B cell (primary cell): Measurements from ENCODE around the gene BLOC1S5. TPM values are rescaled to one million over a fixed set of nuclear protein-coding genes. Genes with fewer than 3 reads are reported as not detected.

Source experiments
- ATAC-seq: fragments of 200-7000 bp; cut with Tn5 transposase; one replicate; pipeline ENCODE4 v1.10.0; 2021; ENCODE audit warnings: low read depth, mild to moderate bottlenecking, moderate number of reproducible peaks, moderate library complexity
- CTCF ChIA-PET: fragments of 350-600 bp; sonication (Branson Sonifier 250); formaldehyde crosslinking; loops from one replicate; lab custom pipeline; 2021; ENCODE audit warnings: antibody characterized with exemption, inconsistent platforms; lab: Charles Lee
- POLR2A ChIA-PET: fragments of 350-600 bp; sonication (Branson Sonifier 250); formaldehyde crosslinking; loops from one replicate; lab custom pipeline; 2021; ENCODE audit warnings: antibody characterized with exemption; lab: Charles Lee
- DNase-seq: peaks from one replicate; pipeline ENCODE4 v3.0.0; 2013
- H2AFZ ChIP-seq: 2 replicates; pipeline ENCODE4 v1.6.1; 2012; ENCODE audit warnings: mild to moderate bottlenecking, low read depth, low read length; ENCODE audit not compliant: insufficient read depth, poor library complexity, severe bottlenecking
- H3K27ac ChIP-seq, 2 donors: 1 replicate in 1 of 2; 2 replicates in 1 of 2; pipeline ENCODE4 v1.5.1; 2012 to 2013; ENCODE audit warnings: low read length in 2 of 2, mild to moderate bottlenecking in 2 of 2, moderate library complexity in 1 of 2
- H3K27me3 ChIP-seq, 4 experiments: fragments of 200-600 bp in 1 of 4; sonication (generic) in 1 of 4; replicated peaks in 1 of 4; 1 replicate in 2 of 4; 2 replicates in 2 of 4; pipeline versions ENCODE4 v1.6.1 to v1.7.0; 2013 to 2016; ENCODE audit warnings: low read length in 3 of 4, mild to moderate bottlenecking in 2 of 4, mixed read lengths in 1 of 4, moderate library complexity in 1 of 4; ENCODE audit not compliant: insufficient read depth in 4 of 4, control insufficient read depth in 3 of 4; ENCODE audit errors: control extremely low read depth in 1 of 4
- H3K36me3 ChIP-seq, 2 experiments: replicated peaks in 1 of 2; 1 replicate in 1 of 2; 2 replicates in 1 of 2; pipeline versions ENCODE4 v1.6.1 to v1.7.1; 2013; ENCODE audit warnings: low read length in 1 of 2; ENCODE audit not compliant: insufficient read depth in 2 of 2, control insufficient read depth in 1 of 2; ENCODE audit errors: control extremely low read depth in 1 of 2, extremely low read depth in 1 of 2
- H3K4me1 ChIP-seq, 2 donors: fragments of 200-600 bp in 1 of 2; sonication (generic) in 1 of 2; 1 replicate in 1 of 2; 2 replicates in 1 of 2; pipeline versions ENCODE4 v1.5.1 to v1.6.1; 2013 to 2017; ENCODE audit warnings: low read length in 2 of 2; ENCODE audit not compliant: control insufficient read depth in 2 of 2, insufficient read depth in 2 of 2
- H3K4me2 ChIP-seq: replicated peaks from 2 replicates; pipeline ENCODE3; 2012; ENCODE audit warnings: mild to moderate bottlenecking, low read depth, low read length; ENCODE audit not compliant: poor library complexity, severe bottlenecking
- H3K4me3 ChIP-seq, 5 experiments: fragments of 200-600 bp in 1 of 5; sonication (generic) in 1 of 5; 1 replicate in 3 of 5; 2 replicates in 2 of 5; pipeline versions ENCODE4 v1.5.1 to v1.7.0; 2011 to 2016; ENCODE audit warnings: low read length in 4 of 5, mild to moderate bottlenecking in 4 of 5, low read depth in 2 of 5, control low read depth in 1 of 5, moderate library complexity in 1 of 5; ENCODE audit not compliant: insufficient read depth in 1 of 5; ENCODE audit errors: control extremely low read depth in 1 of 5, extremely low read depth in 1 of 5
- H3K79me2 ChIP-seq: fragments of 200-600 bp; sonication (generic); one replicate; pipeline ENCODE4 v1.6.0; 2016; ENCODE audit warnings: low read length; ENCODE audit not compliant: control insufficient read depth, insufficient read depth
- H3K9ac ChIP-seq: fragments of 200-600 bp; sonication (generic); 2 replicates; pipeline ENCODE4 v1.6.1; 2017; ENCODE audit warnings: mild to moderate bottlenecking, low read length, moderate library complexity
- H3K9me3 ChIP-seq, 3 donors: one replicate each; pipeline versions ENCODE4 v1.6.1 to v1.7.1; 2013; ENCODE audit warnings: low read length in 2 of 3; ENCODE audit not compliant: control insufficient read depth in 2 of 3, insufficient read depth in 1 of 3; ENCODE audit errors: control extremely low read depth in 1 of 3
- H4K20me1 ChIP-seq: 2 replicates; pipeline ENCODE4 v1.6.0; 2012; ENCODE audit warnings: mild to moderate bottlenecking, low read length; ENCODE audit not compliant: insufficient read depth, control insufficient read depth, poor library complexity, severe bottlenecking
- H3K27ac Mint-ChIP-seq: one replicate; pipeline ENCODE4 v1.8.0; 2021; ENCODE audit warnings: mixed read lengths
- H3K27me3 Mint-ChIP-seq: one replicate; pipeline ENCODE4 v1.8.0; 2021; ENCODE audit warnings: mixed read lengths
- H3K4me1 Mint-ChIP-seq: one replicate; pipeline ENCODE4 v1.8.0; 2021; ENCODE audit warnings: mixed read lengths
- H3K4me3 Mint-ChIP-seq: one replicate; pipeline ENCODE4 v1.8.0; 2021; ENCODE audit warnings: mixed read lengths
- H3K9me3 Mint-ChIP-seq: one replicate; pipeline ENCODE4 v1.8.0; 2022; ENCODE audit warnings: mixed read lengths; ENCODE audit not compliant: insufficient read depth
- EZH2 ChIP-seq: IDR thresholded peaks from 2 replicates; pipeline ENCODE4 v1.6.1; 2012; ENCODE audit warnings: borderline replicate concordance, low read depth, mild to moderate bottlenecking, moderate library complexity, low read length; ENCODE audit not compliant: insufficient read depth, poor library complexity, severe bottlenecking
- WGBS: methylation state at CpG from one replicate; pipeline ENCODE4 v1.1.5; 2013; ENCODE audit warnings: missing lambda C conversion rate; ENCODE audit not compliant: insufficient coverage; 5-methylcytosine and 5-hydroxymethylcytosine counted together
- intact Hi-C: fragments of 100-400 bp; cut with micrococcal nuclease; formaldehyde crosslinking; loops from one replicate; pipeline ENCODE4 v1.10.0; 2022
- polyA plus RNA-seq: library from polyadenylated mRNA; depleted of rRNA; stranded (reverse); fragments of >200 nt; gene quantifications from 2 replicates; pipeline ENCODE4 v1.2.3, GENCODE V29; 2012
- total RNA-seq, 2 donors: library from RNA; stranded (reverse); fragments of 120-200 nt in 1 of 2; gene quantifications; 1 replicate in 1 of 2; 2 replicates in 1 of 2; pipeline versions ENCODE4 v1.2.3 to v1.2.4, GENCODE V29; 2013 to 2022
- TF ChIP-seq, protein P1 (sequence below): fragments of 200-600 bp; IDR thresholded peaks from one replicate; pipeline ENCODE4 v1.8.0; 2022; ENCODE audit warnings: antibody characterized with exemption, mild to moderate bottlenecking

BLOC1S5 gene
- total and polyA plus RNA-seq, 2 donors (not counting 1 experiment from before 2014, with no cell fraction given): 5.2 to 18.8 TPM

DNA sequence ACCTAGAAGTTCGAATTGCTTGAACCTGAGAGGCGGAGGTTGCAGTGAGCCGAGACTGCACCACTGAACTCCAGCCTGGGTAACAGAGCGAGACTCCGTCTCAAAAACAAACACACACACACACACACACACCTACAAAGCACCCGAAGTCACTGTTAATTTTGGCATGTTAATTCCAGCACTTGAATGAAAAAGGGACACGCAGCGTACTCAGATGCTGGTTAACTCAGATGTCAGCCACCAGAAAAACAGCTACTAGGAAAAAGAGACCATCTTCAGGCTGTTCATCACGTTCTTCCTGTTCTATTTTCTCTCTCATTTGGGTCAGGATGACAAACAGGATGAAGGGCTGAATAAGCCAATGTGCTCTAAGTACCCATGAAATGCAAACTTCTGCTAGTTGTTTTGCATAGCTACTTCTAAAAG is 46.9 kb downstream of the BLOC1S5 start:
- 77% methylated on average over 5 of the region's 9 CpGs for WGBS
- POLR2A ChIA-PET: no interaction called here

DNA sequence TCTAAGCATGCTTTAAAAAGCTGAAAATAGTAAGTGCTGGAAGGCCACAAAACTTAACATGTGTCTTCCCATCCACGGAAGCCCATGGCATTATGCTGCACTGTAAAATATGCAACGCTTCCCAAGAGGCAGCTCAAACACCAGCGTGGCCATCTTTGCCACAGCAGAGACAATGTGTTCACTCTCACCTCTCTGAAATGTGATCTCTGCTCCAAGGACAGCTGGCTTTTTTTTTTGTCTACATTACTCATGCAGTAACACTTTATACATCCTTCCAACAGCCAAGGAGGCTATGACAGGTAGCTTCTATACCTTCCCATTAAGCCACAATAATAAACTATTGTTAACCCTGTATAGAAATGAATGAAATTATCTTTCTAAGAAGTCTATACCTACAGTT is 49.2 kb downstream of the BLOC1S5 start:
- CTCF ChIA-PET: interaction anchor here (1.1 to 1.2 kb wide), 2 partner anchors 9 to 20 kb away, joined by 3 read pairs; no protein-coding TSS in a partner anchor
- H4K20me1 ChIP-seq: no peaks in the 10 kb centered on the region
- H2AFZ ChIP-seq: no peak overlapping the region
- POLR2A ChIA-PET: no interaction called here
- Mint-ChIP-seq H3K27me3 (no peaks in the 10 kb centered on the region), H3K27ac (no peak overlapping the region), H3K4me1 (peaks cover 10% of the 10 kb centered on the region), H3K9me3 (no peaks in the 10 kb centered on the region), H3K4me3 (no peak overlapping the region)
- H3K4me1 ChIP-seq: no peaks in the 10 kb centered on the region
- H3K9ac ChIP-seq: no peak overlapping the region
- TF ChIP-seq, protein P1, sequence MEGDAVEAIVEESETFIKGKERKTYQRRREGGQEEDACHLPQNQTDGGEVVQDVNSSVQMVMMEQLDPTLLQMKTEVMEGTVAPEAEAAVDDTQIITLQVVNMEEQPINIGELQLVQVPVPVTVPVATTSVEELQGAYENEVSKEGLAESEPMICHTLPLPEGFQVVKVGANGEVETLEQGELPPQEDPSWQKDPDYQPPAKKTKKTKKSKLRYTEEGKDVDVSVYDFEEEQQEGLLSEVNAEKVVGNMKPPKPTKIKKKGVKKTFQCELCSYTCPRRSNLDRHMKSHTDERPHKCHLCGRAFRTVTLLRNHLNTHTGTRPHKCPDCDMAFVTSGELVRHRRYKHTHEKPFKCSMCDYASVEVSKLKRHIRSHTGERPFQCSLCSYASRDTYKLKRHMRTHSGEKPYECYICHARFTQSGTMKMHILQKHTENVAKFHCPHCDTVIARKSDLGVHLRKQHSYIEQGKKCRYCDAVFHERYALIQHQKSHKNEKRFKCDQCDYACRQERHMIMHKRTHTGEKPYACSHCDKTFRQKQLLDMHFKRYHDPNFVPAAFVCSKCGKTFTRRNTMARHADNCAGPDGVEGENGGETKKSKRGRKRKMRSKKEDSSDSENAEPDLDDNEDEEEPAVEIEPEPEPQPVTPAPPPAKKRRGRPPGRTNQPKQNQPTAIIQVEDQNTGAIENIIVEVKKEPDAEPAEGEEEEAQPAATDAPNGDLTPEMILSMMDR: no peak
- no peak for TF ChIP-seq EZH2
- intact Hi-C loops: no loop called here
- no peaks in the 10 kb centered on the region for H3K79me2 ChIP-seq
- H3K27me3 ChIP-seq: no peaks in the 10 kb centered on the region
- H3K4me2 ChIP-seq: no peak overlapping the region
- ATAC-seq: no peak
- H3K36me3 ChIP-seq: peaks cover 12 to 14% of the 10 kb centered on the region in 2 experiments
- H3K4me3 ChIP-seq: no peak overlapping the region
- 100% methylated on average over 2 of the region's 3 CpGs for WGBS
- no peak for DNase-seq
- no peaks in the 10 kb centered on the region for H3K9me3 ChIP-seq
- H3K27ac ChIP-seq: no peak overlapping the region

More for the DNA sequence above, 46.9 kb downstream of the BLOC1S5 start:
- peak overlapping the region; percentile 83 for H3K4me3 Mint-ChIP-seq
- peak overlapping the region in 2 of 5 experiments; percentile 42 to 44 for H3K4me3 ChIP-seq
- peaks cover 12 to 14% of the 10 kb centered on the region in 2 experiments for H3K36me3 ChIP-seq
- TF ChIP-seq, protein P1: no peak
- ATAC-seq: peak; percentile 31
- H4K20me1 ChIP-seq: no peaks in the 10 kb centered on the region
- H2AFZ ChIP-seq: peak overlapping the region; percentile 20
- CTCF ChIA-PET: interaction anchor here (1.0 to 1.9 kb wide), 3 partner anchors 8 to 120 kb away, joined by 3 to 7 read pairs (median 6); no protein-coding TSS in a partner anchor
- peak overlapping the region; percentile 7 for H3K4me2 ChIP-seq
- peak overlapping the region in 1 of 2 donors; percentile 42 for H3K27ac ChIP-seq
- H3K9me3 Mint-ChIP-seq: peaks cover 4% of the 10 kb centered on the region
- H3K27me3 ChIP-seq: no peaks in the 10 kb centered on the region
- intact Hi-C loops: no loop called here
- H3K27me3 Mint-ChIP-seq: no peaks in the 10 kb centered on the region
- H3K4me1 ChIP-seq: no peaks in the 10 kb centered on the region
- no peaks in the 10 kb centered on the region for H3K9me3 ChIP-seq
- peak overlapping the region; percentile 83 for H3K27ac Mint-ChIP-seq
- peaks cover 2% of the 10 kb centered on the region for H3K79me2 ChIP-seq
- H3K4me1 Mint-ChIP-seq: peaks cover 10% of the 10 kb centered on the region
- H3K9ac ChIP-seq: peak overlapping the region; percentile 31
- peak; percentile 25 for DNase-seq
